GM18909 (cell line): ENCODE measurements around the gene CXCL12.

Experiments
- ATAC-seq: cut with Tn5 transposase; IDR thresholded peaks from one replicate; pipeline ENCODE4 v1.9.1; 2021; ENCODE audit warnings: mild to moderate bottlenecking; ENCODE audit not compliant: unreplicated experiment, poor library complexity

The CXCL12 gene

GRCh38 chr10:44386546-44387052, 1.7 kb upstream of the CXCL12 start:
- peak; percentile 68 for ATAC-seq

GRCh38 chr10:44385696-44386441, 972 bp upstream of the CXCL12 start:
- ATAC-seq: no peak

- no peak for ATAC-seq
Measured at GRCh38 chr10:44384601-44385025, 284 bp downstream of the CXCL12 start.

- no peak for ATAC-seq
Measured at GRCh38 chr10:44383749-44384600, 922 bp downstream of the CXCL12 start.

GRCh38 chr10:44382981-44383748, 1.7 kb downstream of the CXCL12 start:
- ATAC-seq: no peak

GRCh38 chr10:44382131-44382858, 2.6 kb downstream of the CXCL12 start:
- ATAC-seq: no peak

- ATAC-seq: no peak
Measured at GRCh38 chr10:44380829-44381600, 3.9 kb downstream of the CXCL12 start.

GRCh38 chr10:44379907-44380306, 5.0 kb downstream of the CXCL12 start:
- no peak for ATAC-seq

- no peak for ATAC-seq
Measured at GRCh38 chr10:44378626-44379025, 6.3 kb downstream of the CXCL12 start.

GRCh38 chr10:44377651-44378310, 7.1 kb downstream of the CXCL12 start:
- ATAC-seq: no peak

- no peak for ATAC-seq
Measured at GRCh38 chr10:44376472-44377099, 8.3 kb downstream of the CXCL12 start.

GRCh38 chr10:44374155-44374554, 10.7 kb downstream of the CXCL12 start:
- no peak for ATAC-seq

GRCh38 chr10:44373341-44373995, 11.4 kb downstream of the CXCL12 start:
- no peak for ATAC-seq

- no peak for ATAC-seq
Measured at GRCh38 chr10:44372181-44372580, 12.7 kb downstream of the CXCL12 start.

- ATAC-seq: no peak
Measured at GRCh38 chr10:44370731-44371248, 14.1 kb downstream of the CXCL12 start.

GRCh38 chr10:44369854-44370253, 15.0 kb downstream of the CXCL12 start:
- ATAC-seq: no peak

- no peak for ATAC-seq
Measured at GRCh38 chr10:44369296-44369695, 15.6 kb downstream of the CXCL12 start.
